HG03378 (cell line): ENCODE measurements around the gene TMCC2.

Experiments used
- ATAC-seq: cut with Tn5 transposase; IDR thresholded peaks from one replicate; pipeline ENCODE4 v1.9.1; 2021; ENCODE audit warnings: mild to moderate bottlenecking, moderate library complexity; ENCODE audit not compliant: unreplicated experiment

The TMCC2 gene

DNA sequence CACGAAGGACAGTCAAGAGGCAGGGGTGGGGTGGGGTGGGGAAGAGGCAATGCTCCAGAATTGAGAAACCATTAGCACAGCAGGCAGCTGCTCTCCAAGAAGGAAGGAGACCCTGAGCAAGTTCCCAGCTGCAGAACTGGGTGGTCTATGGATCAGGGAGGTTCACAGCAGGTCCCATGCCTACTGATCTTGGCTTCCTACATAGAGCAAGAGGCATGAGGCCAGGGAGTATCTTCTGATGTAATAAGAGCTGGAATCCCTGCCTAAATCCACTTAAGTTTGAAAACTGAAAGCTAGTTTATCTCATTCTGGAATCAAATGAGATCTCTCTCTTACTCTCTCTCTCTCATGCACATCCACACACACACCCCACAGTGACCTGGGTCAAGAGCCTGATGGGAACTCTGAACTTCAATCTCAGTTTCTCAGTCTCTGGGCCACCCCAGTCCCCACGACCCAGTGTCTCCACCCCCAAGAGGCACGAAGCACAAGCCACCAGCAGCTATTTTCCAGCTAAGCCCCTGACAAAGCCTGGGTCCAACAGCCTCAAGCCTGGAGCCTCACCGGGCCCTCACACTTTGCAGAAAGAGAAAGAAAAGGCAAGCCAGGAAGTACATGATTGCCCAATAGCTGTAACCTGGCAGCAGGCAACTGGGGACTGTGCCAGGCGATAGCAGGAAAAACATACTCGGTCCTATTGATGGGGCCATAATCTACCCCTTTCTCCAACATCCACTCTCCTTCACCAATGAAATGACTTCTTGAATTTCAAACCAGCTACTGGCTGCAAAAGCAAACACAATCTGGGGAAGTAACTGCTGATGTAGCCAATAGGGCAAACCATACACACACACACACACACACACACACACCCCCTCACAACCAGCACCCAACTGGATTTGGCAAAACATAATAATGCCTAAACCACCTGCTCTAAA is 91.6 kb downstream of the TMCC2 start:
- no peak for ATAC-seq

GRCh38 chr1:205321162-205321958 is 93.6 kb downstream of the TMCC2 start, which contains the start of gene NUAK2:
Gene NUAK2, minus strand, starts transcription at chr1:205321745. Its CDS starts 117 bp downstream, at chr1:205321628.
- ATAC-seq = no peak

GRCh38 chr1:205321959-205322283 is 94.2 kb downstream of the TMCC2 start:
- ATAC-seq = no peak
